DMS 273 (cell line): Measurements from ENCODE around the gene CCDC88B.
"Not testable (repeated sequence)": the region's sequence is repeated elsewhere in the genome, so short reads cannot be mapped to it uniquely, and the experiment has no call there.

Experiments used
- DNase-seq: peaks from one replicate; lab custom pipeline; 2025; ENCODE audit not compliant: unreplicated experiment; lab: John Stamatoyannopoulos, UW

Gene CCDC88B

DNA sequence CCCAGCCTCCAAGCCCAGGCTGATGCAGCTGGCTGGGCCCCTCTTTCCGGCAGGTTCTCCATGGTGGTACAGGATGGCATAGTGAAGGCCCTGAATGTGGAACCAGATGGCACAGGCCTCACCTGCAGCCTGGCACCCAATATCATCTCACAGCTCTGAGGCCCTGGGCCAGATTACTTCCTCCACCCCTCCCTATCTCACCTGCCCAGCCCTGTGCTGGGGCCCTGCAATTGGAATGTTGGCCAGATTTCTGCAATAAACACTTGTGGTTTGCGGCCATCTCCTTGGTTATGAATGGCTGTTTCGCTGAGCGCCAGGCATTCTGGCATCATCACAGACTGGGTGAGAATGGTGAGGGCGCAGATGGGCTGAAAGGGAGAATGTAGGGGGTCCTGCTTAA lies 18.5 kb upstream of the CCDC88B start:
- DNase-seq, result no peak

- no peak for DNase-seq
Measured at GRCh38 chr11:64322925-64323260, 17.1 kb upstream of the CCDC88B start.

GRCh38 chr11:64323373-64323772 lies 16.6 kb upstream of the CCDC88B start:
- DNase-seq, result no peak

DNA sequence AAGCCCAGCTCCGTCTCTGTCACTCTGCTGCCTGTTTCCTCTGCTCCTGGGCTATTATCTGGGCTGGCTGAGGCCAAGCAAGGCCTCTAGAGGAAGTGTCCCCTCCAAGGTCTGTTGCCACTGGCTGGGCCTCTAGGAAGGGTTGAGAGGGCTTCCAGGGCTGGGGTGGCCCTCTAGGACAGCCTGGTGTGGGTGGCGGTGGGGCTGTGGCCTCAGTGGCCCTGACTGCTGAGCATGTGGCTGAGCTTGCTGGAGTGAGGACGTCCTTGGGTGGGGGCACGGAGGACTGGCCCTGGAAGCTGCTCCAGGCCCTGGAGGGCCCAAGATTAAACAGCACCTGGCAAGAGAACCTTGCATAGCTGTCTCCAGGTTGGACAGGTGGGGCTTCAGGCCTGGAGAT lies 16.0 kb upstream of the CCDC88B start:
- not testable (repeated sequence) for DNase-seq

DNA sequence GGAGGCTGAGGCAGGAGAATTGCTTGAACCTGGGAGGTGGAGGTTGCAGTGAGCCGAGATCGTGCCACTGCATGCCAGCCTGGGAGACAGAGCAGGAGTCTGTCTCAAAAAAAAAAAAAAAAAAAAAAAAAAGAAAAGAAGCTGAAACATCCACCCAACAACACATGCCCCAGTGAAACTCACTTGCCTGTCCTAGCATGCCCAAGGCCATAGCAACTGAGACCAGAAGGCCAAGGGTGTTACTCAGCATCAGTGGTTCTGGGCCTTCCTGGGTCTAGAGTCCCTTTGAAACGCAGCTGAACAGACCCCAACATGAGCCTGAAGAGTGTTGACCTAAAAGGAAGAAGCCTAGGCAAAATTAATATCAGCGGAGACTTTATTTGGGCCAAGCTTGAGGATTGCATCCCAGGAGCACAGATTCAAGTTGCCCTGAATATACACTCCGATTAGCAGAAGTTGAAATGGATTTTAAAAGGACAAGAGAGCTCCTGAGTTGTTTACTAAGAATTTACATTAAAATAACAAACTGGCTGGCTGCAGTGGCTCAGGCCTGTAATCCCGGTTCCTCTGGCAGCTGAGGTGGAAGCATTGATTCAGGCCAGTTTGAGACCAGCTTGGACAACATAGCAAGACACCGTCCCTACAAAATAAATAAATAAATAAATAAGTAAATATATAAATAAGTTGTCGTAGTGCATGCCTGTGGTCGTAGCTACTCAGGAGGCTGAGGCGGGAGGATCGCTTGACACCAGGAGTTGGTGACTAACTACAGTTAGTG lies 15.1 kb upstream of the CCDC88B start:
- DNase-seq, result peak; percentile 49

GRCh38 chr11:64327375-64327774 lies 12.6 kb upstream of the CCDC88B start:
- DNase-seq, result no peak

DNA sequence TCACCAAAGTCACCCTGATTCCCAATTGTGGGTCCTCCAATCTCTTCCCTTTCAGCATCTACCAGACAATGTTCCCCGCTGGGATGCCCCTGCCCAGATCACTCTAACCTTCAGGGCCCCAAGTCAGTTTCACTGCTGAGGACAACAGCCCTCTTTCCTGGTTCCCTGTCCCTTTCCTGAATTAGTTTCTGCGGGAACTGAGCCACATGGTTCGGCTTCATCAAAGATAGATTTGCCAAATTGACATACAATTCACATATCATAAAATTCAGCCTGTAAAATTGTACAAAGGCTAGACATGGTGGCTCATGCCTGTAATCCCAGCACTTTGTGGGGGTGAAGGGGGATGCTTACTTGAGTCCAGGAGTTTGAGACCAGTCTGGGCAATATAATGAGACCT lies 12.0 kb upstream of the CCDC88B start:
- DNase-seq, result no peak

- no peak for DNase-seq
Measured at GRCh38 chr11:64330888-64331287, 9.1 kb upstream of the CCDC88B start.

DNA sequence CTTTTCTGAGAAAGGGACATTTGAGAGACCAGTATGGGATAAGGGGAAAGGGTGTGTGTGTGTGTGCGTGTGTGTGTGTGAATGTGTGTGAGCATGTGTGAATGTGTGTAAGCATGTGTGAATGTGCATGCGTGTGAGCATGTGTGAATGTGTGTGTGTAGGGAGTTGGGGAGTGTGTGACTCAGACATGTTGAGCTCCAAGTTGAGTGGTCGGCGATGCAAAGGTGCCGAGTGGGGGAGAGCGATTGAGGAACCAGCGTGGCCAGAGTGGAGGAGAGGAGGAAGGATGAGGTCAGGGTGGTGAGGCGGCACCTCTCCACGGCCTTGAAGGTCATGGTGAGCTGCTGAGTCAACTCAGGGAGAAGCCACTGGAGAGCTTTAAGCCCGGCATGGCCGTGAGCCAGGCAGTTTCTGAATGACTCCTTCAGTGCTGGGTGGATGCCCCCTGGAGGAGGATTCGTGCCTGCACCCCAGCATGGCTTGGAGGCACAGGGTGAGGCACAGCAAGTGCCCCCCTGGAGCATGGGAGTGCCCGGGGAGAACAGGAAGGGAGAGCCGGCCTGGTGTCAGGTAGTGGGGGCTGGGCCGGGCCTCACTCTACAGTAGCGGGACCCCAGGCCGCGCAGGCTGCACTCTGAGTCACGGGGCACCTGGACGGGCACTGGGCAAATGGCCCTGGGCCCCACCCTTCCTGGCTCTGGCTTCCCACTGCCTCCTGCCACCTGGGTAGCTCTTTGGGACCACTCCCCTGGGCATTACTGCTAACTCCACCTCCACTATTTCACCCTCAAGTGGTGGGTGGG lies 8.2 kb upstream of the CCDC88B start:
- DNase-seq, result peak; percentile 90

DNA sequence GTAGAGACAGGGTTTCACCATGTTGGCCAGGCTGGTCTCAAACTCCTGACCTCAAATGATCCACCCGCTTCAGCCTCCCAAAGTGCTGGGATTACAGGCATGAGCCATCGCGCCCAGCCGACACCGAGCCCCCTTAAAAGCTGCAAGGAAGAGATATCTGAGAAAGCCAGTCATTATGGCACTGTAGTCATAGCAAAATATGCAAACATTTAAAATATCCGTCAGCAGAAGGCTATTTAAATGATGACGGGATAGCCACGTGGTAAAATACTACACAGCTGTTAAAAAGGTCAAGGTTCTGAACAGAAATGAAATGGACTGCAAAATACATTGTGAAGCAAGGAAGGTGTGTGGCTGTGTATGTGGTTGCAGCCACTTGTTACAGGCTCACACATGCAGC lies 6.4 kb upstream of the CCDC88B start:
- DNase-seq, result no peak

- DNase-seq, result peak; percentile 96
Measured at GRCh38 chr11:64334764-64335735, 5.0 kb upstream of the CCDC88B start.

GRCh38 chr11:64337538-64338249 lies 2.3 kb upstream of the CCDC88B start:
- no peak for DNase-seq

- DNase-seq, result no peak
Measured at GRCh38 chr11:64338716-64339115, 1.3 kb upstream of the CCDC88B start.

DNA sequence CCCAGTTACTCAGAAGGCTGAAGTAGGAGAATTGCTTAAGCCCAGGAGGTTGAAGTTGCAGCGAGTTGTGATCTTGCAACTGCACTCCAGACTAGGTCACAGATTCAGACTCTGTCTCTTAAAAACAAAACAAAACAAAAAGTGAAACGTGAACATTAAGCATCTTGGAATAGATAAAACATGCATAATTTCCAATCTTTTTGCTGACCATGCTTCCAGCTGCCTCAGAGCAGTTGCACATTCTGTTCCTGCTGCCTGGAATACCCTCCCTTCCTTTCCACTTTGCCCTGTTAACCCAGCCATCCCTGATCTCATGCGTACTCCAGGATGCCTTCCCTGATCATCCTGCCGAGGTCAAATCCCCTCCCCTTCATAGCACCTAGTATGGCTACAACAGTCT lies 718 bp upstream of the CCDC88B start:
- DNase-seq, result no peak

- no peak for DNase-seq
Measured at GRCh38 chr11:64340671-64341335, 799 bp downstream of the CCDC88B start.

- no peak for DNase-seq
Measured at GRCh38 chr11:64341429-64341828, 1.4 kb downstream of the CCDC88B start.

- DNase-seq, result peak; percentile 94
Measured at GRCh38 chr11:64341851-64342791, 2.1 kb downstream of the CCDC88B start.

GRCh38 chr11:64342869-64343745 lies 3.1 kb downstream of the CCDC88B start:
- peak; percentile 30 for DNase-seq
